HG03460 (cell line): ENCODE measurements around the gene TBXA2R.
"Not testable (repeated sequence)": the region's sequence is repeated elsewhere in the genome, so short reads cannot be mapped to it uniquely, and the experiment has no call there.

Experiments used
- ATAC-seq: cut with Tn5 transposase; IDR thresholded peaks from one replicate; pipeline ENCODE4 v1.9.1; 2021; ENCODE audit not compliant: unreplicated experiment

TBXA2R gene

GRCh38 chr19:3584036-3584802, 22.5 kb downstream of the TBXA2R start:
- ATAC-seq, result not testable (repeated sequence)

GRCh38 chr19:3581792-3582191, 24.9 kb downstream of the TBXA2R start:
- not testable (repeated sequence) for ATAC-seq

- no peak for ATAC-seq
These were observed 26.3 kb downstream of the TBXA2R start for GRCh38 chr19:3580156-3580934.

GRCh38 chr19:3578390-3578789, 28.3 kb downstream of the TBXA2R start:
- ATAC-seq, result no peak

GRCh38 chr19:3577723-3578344, 28.8 kb downstream of the TBXA2R start:
- no peak for ATAC-seq

- no peak for ATAC-seq
These were observed 29.8 kb downstream of the TBXA2R start for GRCh38 chr19:3576696-3577443.

- no peak for ATAC-seq
These were observed 30.6 kb downstream of the TBXA2R start for GRCh38 chr19:3575949-3576673.

GRCh38 chr19:3575260-3575741, 31.4 kb downstream of the TBXA2R start:
- no peak for ATAC-seq

- ATAC-seq, result no peak
These were observed 32.6 kb downstream of the TBXA2R start for GRCh38 chr19:3573858-3574637.

GRCh38 chr19:3573162-3573857, 33.4 kb downstream of the TBXA2R start:
- ATAC-seq, result no peak

- no peak for ATAC-seq
These were observed 33.9 kb downstream of the TBXA2R start, which contains the start of gene HMG20B for GRCh38 chr19:3572855-3573161. HMG20B (plus strand) TSS chr19:3572944; CDS start chr19:3573310, 366 bp downstream.

- ATAC-seq, result peak; percentile 85
These were observed 34.4 kb downstream of the TBXA2R start for GRCh38 chr19:3572132-3572854.

GRCh38 chr19:3570606-3571011, 36.1 kb downstream of the TBXA2R start:
- no peak for ATAC-seq

- not testable (repeated sequence) for ATAC-seq
These were observed 36.6 kb downstream of the TBXA2R start for GRCh38 chr19:3570042-3570441.

- no peak for ATAC-seq
These were observed 41.5 kb downstream of the TBXA2R start for GRCh38 chr19:3565139-3565538.

GRCh38 chr19:3563709-3564524, 42.8 kb downstream of the TBXA2R start:
- ATAC-seq, result no peak

- peak; percentile 81 for ATAC-seq
These were observed 49.0 kb downstream of the TBXA2R start, which contains the start of gene MFSD12 for GRCh38 chr19:3557461-3558248. MFSD12 (minus strand) TSS chr19:3557586; CDS start chr19:3557403, 183 bp downstream.
